GM20000 (cell line): ENCODE measurements around the gene ABHD16B.

Experiments used
- DNase-seq: peaks from one replicate; pipeline ENCODE4 v3.0.0; 2012; ENCODE audit warnings: low spot score
- CTCF ChIP-seq: IDR thresholded peaks from 2 replicates; pipeline ENCODE4 v1.5.1; 2012; ENCODE audit warnings: mild to moderate bottlenecking, control low read depth; ENCODE audit errors: extremely low read depth, missing control alignments

ABHD16B gene

GRCh38 chr20:63886921-63887320, 25.6 kb downstream of the ABHD16B start:
- DNase-seq = no peak
- no peak for TF ChIP-seq CTCF

- no peak for DNase-seq
- TF ChIP-seq CTCF = no peak
These were observed 28.2 kb downstream of the ABHD16B start for GRCh38 chr20:63889241-63890200.

GRCh38 chr20:63890201-63890576, 28.9 kb downstream of the ABHD16B start:
- DNase-seq = no peak
- TF ChIP-seq CTCF = no peak

- DNase-seq = no peak
- no peak for TF ChIP-seq CTCF
These were observed 29.3 kb downstream of the ABHD16B start for GRCh38 chr20:63890616-63891015.

- no peak for TF ChIP-seq CTCF
These were observed 30.0 kb downstream of the ABHD16B start for GRCh38 chr20:63891061-63892002.

GRCh38 chr20:63892402-63892801, 31.1 kb downstream of the ABHD16B start:
- no peak for DNase-seq
- no peak for TF ChIP-seq CTCF

More at GRCh38 chr20:63891061-63892002, 30.0 kb downstream of the ABHD16B start:
- no peak for DNase-seq

GRCh38 chr20:63893999-63894357, 32.7 kb downstream of the ABHD16B start:
- DNase-seq = no peak

More at GRCh38 chr20:63893999-63894357, 32.7 kb downstream of the ABHD16B start:
- no peak for TF ChIP-seq CTCF
